GM18517 (cell line): ENCODE results near the gene C5.
A peak's percentile ranks its signal among the peaks of the same experiment; 100 is the strongest.
"Not testable (repeated sequence)": the region's sequence is repeated elsewhere in the genome, so short reads cannot be mapped to it uniquely, and the experiment has no call there.

Experiments used
- ATAC-seq: cut with Tn5 transposase; IDR thresholded peaks from one replicate; pipeline ENCODE4 v1.9.1; 2021; ENCODE audit warnings: mild to moderate bottlenecking, moderate library complexity; ENCODE audit not compliant: unreplicated experiment

The C5 gene

DNA sequence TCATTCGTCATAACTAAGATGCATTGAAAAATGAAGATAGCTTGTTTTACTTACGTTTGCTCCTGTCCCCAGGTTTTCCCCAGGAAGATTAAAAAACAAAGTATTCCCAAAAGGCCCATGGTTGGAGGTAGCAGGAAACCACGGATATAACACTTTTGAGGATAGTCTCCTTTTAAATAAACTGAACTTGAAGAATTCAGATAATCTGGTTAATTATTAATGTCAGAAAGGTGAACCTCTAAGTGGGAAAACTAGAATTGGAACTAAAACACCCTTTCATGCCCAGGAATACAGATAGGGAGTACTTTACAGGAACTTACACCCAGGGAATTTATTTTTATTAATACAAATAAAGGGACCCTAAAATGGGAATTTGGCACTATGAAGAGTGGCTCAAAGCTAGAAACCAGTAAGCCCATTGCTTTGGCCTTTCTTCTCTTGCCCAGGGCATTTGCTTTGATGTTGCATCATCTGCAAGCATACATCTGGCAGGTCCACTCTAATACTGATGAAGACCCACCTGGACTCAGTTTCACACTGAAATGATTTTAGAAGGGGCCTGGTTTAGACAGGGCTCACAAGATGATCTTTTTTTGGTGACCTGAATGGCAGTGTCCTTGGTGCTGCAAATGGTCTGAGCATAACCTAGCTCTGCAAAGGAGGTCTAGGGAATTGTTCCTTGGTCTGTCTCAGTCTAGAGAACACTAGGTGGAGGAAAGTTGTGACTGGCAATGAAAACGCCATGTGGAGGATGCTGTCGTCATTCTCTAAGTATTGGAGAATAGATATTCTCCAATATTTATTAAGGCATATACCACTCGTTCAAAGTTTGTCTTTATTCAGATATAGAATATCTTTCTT is at the start of gene C5:
Gene C5 (minus strand): TSS at position 148 of the 861 bp plus-strand sequence. CDS start 29 bp downstream, at position 119.
- ATAC-seq = no peak

DNA sequence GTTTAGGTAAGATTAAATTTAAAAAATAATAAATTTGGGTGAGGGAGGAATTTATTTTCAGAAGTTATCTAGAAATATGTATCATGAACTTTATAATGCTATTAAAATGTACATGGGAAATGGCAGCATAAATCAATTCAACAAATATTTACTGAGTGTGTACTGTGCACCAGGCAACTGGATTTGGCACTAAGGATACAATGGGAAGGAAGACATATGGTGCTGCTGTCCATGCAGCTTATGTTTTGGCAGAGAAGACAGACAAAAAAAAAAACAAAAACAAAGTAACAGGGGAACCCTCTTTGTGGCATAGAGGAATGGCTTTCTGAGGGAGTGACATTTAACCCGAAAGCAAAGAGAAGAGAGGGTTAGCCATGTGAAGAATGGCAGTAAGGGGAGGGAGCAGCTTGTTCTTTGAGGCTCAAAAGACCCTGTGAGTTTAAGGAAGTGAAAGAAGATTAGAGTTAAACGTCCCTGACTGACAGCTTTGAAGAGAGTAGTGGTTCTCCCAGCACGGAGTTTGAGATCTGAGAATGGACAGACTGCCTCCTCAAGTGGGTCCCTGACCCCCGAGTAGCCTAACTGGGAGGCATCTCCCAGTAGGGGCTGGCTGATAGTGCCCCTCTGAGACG is 48.6 kb upstream of the C5 start:
- ATAC-seq = no peak

DNA sequence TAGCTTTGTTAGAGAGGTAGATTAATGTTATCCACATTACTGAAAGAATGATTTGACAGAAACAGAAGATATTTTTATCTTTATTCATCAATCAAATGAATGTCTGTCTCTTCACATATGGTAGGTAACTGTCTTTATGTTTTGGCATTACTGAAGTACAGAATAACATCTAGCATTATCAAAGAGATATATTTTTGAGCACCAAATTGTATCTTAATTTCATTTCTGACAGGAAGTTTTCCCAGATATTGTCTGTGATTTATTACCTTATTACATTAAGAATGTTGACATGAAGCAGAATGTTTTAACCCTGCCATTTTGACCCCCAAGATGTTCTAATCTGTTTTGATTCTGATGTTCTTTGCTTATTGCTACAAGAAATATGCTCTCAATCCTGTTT is 45.0 kb upstream of the C5 start:
- no peak for ATAC-seq

DNA sequence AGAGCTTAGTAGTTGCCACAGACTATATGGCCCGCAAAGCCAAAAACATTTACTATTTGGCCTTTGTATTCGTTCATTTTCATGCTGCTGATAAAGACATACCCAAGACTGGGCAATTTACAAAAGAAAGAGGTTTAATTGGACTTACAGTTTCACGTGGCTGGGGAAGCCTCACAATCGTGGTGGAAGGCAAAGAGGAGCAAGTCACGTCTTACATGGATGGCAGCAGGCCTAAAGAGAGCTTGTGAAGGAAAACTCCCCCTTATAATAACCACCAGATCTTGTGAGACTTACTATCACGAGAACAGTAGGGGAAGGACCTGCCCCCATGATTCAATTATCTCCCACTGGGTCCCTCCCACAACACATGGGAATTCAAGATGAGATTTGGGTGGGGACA is 40.7 kb upstream of the C5 start:
- not testable (repeated sequence) for ATAC-seq

DNA sequence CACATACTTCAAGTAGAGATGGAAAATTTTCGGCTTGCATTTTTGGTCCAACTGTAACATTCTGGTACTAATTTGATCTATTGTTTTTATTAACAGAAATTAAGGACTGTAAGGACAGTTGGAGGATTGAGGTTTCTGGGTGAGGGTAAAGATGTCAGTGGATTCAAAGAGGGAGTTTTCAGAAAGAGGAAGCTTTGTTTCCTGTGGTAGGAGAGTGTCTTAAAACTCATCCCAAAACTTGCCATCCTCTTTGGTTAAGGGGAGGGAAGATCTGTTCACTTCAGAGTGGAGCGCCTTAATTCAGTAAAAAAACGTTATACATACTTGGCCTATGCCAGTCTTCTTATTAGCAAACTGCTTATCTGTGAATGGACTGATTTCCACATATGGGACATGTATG is 38.5 kb upstream of the C5 start:
- no peak for ATAC-seq

GRCh38 chr9:121085661-121086060 is 35.6 kb upstream of the C5 start:
- no peak for ATAC-seq

DNA sequence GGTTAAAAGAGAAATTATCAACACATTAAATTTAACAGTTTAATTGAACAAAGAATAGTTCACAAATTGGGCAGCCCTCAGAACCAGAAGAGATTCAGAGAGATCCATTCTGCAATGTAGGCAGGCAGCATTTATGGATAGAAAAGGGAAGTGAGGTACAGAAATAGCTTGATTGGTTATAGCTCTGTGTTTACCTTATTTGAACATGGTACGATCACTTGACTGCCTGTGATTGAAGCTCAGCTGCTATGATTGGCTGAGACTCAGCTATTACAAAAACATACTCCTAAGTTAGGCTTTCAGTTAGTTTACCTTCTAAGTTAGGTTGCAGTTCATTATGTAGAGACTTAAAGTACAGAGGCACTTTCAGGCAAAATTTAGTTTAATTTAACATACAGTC is 32.0 kb upstream of the C5 start:
- ATAC-seq = no peak

- ATAC-seq = no peak
Observed at GRCh38 chr9:121075251-121076036, 25.4 kb upstream of the C5 start.

GRCh38 chr9:121074370-121075250 is 24.5 kb upstream of the C5 start, which contains the start of gene CNTRL:
Gene CNTRL, plus strand, starts transcription at chr9:121074955. Its CDS starts 13,372 bp downstream, at chr9:121088327.
- ATAC-seq = peak; percentile 55

GRCh38 chr9:121073038-121073437 is 23.0 kb upstream of the C5 start:
- no peak for ATAC-seq

DNA sequence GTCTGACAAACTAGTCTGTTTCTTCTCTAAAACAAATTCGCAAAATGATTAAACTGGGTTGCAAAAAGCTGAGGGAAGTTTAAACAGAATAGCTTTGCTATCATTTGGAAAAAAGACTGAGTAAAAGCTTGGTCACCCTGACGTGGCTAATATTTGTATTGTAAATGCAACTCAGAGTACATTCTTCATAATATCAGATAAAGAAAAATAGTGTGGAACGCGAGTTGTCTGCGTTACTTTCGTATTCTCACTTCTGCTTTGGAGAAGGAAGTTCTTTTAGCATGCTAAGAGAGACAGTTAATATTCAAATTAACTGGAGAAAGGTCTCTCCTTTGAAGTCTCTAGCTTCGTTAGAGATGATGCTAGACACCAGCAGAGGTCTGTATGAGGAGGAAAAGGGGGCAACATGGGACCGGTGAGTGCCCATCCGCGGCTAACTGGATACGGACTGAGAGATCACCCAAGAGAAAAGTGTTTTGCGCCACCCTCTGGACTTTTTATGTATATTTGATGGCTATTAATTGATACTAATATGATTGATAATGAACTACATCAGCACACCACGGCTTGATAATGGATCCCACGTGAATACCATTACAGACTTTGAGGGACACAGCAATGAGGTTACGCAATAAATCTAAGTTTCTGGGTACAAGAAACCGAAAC is 21.8 kb upstream of the C5 start:
- ATAC-seq = peak; percentile 37

GRCh38 chr9:121071370-121071755 is 21.3 kb upstream of the C5 start:
- ATAC-seq = peak; percentile 10

- ATAC-seq = no peak
Observed at GRCh38 chr9:121069396-121069795, 19.3 kb upstream of the C5 start.

DNA sequence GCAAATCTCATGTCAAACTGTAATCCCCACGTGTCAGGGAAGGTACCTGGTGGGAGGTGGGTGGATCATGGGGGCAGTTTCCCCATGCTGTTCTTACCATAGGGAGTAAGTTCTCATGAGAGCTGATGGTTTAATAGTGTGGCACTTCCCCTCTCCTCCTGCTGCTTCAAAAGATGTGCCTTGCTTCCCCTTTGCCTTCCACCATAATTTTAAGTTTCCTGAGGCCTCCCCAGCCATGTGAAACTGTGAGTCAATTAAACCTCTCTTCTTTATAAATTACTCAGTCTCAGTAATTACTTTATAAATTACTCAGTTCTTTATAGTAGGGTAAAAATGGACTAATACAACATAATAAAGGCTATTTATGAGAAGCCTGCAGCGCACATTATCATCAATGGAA is 17.6 kb upstream of the C5 start:
- no peak for ATAC-seq

GRCh38 chr9:121066850-121067249 is 16.8 kb upstream of the C5 start:
- no peak for ATAC-seq

- no peak for ATAC-seq
Observed at GRCh38 chr9:121059998-121060636, 10.0 kb upstream of the C5 start.

DNA sequence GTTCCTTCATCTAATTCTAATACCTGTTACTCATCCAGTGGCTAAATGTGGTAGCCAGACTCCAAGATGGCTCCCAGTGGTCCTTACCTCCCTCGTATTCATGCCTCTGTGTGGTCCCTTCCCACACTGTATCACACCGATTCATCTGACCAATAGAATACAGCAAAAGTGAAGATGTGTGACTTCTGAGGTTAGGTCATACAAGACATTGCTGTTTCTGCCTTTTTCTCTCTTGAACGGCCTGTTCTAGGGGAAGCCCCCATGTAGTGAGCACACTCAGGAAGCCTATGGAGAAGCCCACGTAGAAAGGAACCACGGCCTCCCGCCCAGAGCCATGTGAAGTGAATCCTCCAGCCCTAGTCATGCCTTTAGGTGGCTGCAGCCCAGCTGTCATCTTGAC is 9.4 kb upstream of the C5 start:
- ATAC-seq = no peak

DNA sequence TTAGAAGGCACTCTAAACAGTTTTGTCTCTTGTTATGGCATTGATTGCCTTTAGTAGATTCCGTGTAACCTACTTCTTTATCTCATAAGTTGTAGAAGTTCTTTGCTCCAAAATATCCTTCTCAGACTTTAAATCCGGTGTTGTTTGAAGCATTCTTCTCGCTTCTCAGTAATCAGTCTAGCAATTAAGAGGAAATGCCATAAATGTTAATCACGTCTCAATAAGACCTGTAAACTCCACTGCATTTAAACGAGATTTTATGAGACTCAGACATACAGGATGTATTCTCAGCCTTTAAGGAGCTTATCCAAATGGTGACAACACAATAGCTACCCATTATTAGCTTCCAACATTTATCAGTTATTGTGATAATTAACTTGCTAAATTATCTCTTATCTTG is 7.7 kb upstream of the C5 start:
- ATAC-seq = no peak

DNA sequence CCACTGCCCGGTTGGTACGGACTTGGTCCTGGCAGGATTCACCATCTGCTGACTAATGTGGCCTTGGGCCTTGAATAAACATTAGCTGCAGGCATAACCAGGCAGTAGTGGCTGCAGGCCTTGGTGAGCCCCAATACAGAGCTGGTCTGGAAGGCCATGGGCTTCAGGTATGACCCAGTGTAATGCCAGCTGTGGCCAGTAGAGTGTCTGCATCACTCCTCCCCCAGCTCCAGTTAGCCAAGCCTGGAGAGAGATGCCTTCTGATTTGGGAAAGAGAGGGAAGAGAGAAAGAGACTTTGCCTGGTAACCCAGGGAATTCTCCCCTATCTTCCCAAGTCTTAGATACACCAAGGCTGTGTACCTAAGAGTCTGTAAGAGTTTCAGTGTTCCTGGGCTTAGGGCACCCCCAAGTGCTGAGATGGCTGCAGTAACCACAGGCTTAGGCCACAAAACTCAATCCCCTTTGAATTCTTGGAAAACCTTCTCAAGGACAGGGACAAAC is 5.6 kb upstream of the C5 start:
- no peak for ATAC-seq
